GM12878 (cell line): ENCODE measurements around the gene TLX2.

Source experiments
- BACH1 ChIP-seq: fragments of 450-650 bp; IDR thresholded peaks from 2 replicates; pipeline ENCODE4 v1.6.1; 2017; ENCODE audit warnings: mild to moderate bottlenecking, borderline replicate concordance
- ETV6 ChIP-seq, 2 experiments: fragments of 450-650 bp in 1 of 2; IDR thresholded peaks in 1 of 2; conservative IDR thresholded peaks in 1 of 2; 2 replicates each; pipeline ENCODE4 v1.6.1; 2014; ENCODE audit warnings: antibody characterized with exemption in 1 of 2, borderline replicate concordance in 1 of 2, low read depth in 1 of 2, mild to moderate bottlenecking in 1 of 2, moderate library complexity in 1 of 2
- EZH2 ChIP-seq: IDR thresholded peaks from 2 replicates; pipeline ENCODE4 v1.6.1; 2012; ENCODE audit warnings: low read depth, mild to moderate bottlenecking, control low read depth, inconsistent platforms, low read length, borderline replicate concordance; ENCODE audit not compliant: control insufficient read depth
- FOXM1 ChIP-seq: IDR thresholded peaks from 2 replicates; pipeline ENCODE4 v1.6.1; 2012; ENCODE audit warnings: low read depth, mild to moderate bottlenecking, inconsistent platforms, low read length, moderate library complexity
- GABPA ChIP-seq: IDR thresholded peaks from 2 replicates; pipeline ENCODE4 v1.6.1; 2014; ENCODE audit warnings: antibody characterized with exemption, low read depth, mild to moderate bottlenecking, inconsistent platforms
- HCFC1 ChIP-seq: fragments of 150-350 bp; IDR thresholded peaks from 2 replicates; pipeline ENCODE4 v1.6.1; 2014; ENCODE audit warnings: low read length
- POLR2A ChIP-seq: IDR thresholded peaks from 2 replicates; pipeline ENCODE4 v1.6.1; 2011; ENCODE audit warnings: low read depth, mild to moderate bottlenecking, low read length
- SIN3A ChIP-seq: IDR thresholded peaks from 2 replicates; pipeline ENCODE4 v1.6.1; 2012; ENCODE audit warnings: low read depth, low read length, improper control_type of control experiment
- SIX5 ChIP-seq: IDR thresholded peaks from 2 replicates; pipeline ENCODE4 v1.6.1; 2011; ENCODE audit warnings: mild to moderate bottlenecking, low read depth, low read length, moderate library complexity; ENCODE audit not compliant: severe bottlenecking
- STAT3 ChIP-seq: IDR thresholded peaks from 2 replicates; pipeline ENCODE4 v1.6.1; 2011; ENCODE audit warnings: low read depth, low read length, improper control_type of control experiment
- TF ChIP-seq, protein P1 (sequence below), 3 experiments: IDR thresholded peaks in 2 of 3; conservative IDR thresholded peaks in 1 of 3; 2 replicates each; pipeline ENCODE4 v1.5.1; 2011; ENCODE audit warnings: low read depth in 3 of 3, low read length in 3 of 3, mild to moderate bottlenecking in 3 of 3, control low read depth in 2 of 3, moderate library complexity in 2 of 3, inconsistent platforms in 1 of 3, mixed read lengths in 1 of 3; ENCODE audit not compliant: control insufficient read depth in 2 of 3, insufficient read depth in 1 of 3; ENCODE audit errors: extremely low read depth in 1 of 3
- TF ChIP-seq, protein P2 (sequence below): IDR thresholded peaks from 2 replicates; pipeline ENCODE4 v1.6.1; 2011; ENCODE audit warnings: borderline replicate concordance, low read depth, mild to moderate bottlenecking, moderate library complexity, mixed read lengths, low read length; ENCODE audit not compliant: insufficient read depth; ENCODE audit errors: extremely low read length
- TF ChIP-seq, protein P3 (sequence below): IDR thresholded peaks from 2 replicates; pipeline ENCODE4 v1.6.1; 2011; ENCODE audit warnings: low read depth, mild to moderate bottlenecking, low read length, moderate library complexity, borderline replicate concordance; ENCODE audit errors: extremely low read depth

DNA sequence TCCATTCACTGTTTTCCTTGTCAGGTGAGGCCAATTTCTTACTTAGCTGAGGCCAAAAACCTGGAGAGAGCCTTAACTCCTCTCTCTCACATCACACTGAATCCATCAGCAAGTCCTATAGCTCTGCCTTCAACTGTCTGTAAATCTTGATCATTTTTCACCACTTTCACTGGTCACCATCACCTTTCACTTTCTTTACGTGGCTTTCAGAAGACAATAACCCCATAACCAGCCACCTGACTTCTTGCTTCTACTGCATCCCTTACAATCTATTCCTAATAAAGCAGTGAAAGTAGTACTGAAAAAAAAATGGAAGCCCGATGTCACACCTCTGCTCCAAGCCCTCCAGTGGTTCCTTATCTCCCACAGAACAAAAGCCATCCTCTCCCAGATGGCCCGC lies 31.8 kb downstream of the TLX2 start:
- TF ChIP-seq GABPA, result no peak
- TF ChIP-seq SIN3A, result no peak
- TF ChIP-seq, protein P1, sequence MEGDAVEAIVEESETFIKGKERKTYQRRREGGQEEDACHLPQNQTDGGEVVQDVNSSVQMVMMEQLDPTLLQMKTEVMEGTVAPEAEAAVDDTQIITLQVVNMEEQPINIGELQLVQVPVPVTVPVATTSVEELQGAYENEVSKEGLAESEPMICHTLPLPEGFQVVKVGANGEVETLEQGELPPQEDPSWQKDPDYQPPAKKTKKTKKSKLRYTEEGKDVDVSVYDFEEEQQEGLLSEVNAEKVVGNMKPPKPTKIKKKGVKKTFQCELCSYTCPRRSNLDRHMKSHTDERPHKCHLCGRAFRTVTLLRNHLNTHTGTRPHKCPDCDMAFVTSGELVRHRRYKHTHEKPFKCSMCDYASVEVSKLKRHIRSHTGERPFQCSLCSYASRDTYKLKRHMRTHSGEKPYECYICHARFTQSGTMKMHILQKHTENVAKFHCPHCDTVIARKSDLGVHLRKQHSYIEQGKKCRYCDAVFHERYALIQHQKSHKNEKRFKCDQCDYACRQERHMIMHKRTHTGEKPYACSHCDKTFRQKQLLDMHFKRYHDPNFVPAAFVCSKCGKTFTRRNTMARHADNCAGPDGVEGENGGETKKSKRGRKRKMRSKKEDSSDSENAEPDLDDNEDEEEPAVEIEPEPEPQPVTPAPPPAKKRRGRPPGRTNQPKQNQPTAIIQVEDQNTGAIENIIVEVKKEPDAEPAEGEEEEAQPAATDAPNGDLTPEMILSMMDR (IDR thresholded peaks at IDR 0.05 in 2 of 3, conservative IDR thresholded peaks at IDR 0.05 in 1 of 3; ENCODE audit: control insufficient read depth in 2 of 3, extremely low read depth in 1 of 3, insufficient read depth in 1 of 3, low read depth in 3 of 3, low read length in 3 of 3), result no peak
- TF ChIP-seq BACH1, result no peak
- TF ChIP-seq, protein P2, sequence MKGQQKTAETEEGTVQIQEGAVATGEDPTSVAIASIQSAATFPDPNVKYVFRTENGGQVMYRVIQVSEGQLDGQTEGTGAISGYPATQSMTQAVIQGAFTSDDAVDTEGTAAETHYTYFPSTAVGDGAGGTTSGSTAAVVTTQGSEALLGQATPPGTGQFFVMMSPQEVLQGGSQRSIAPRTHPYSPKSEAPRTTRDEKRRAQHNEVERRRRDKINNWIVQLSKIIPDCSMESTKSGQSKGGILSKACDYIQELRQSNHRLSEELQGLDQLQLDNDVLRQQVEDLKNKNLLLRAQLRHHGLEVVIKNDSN, result no peak
- TF ChIP-seq, protein P3, sequence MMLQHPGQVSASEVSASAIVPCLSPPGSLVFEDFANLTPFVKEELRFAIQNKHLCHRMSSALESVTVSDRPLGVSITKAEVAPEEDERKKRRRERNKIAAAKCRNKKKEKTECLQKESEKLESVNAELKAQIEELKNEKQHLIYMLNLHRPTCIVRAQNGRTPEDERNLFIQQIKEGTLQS, result no peak
- no peak for TF ChIP-seq SIX5
- TF ChIP-seq FOXM1, result no peak
- TF ChIP-seq ETV6 (conservative IDR thresholded peaks at IDR 0.05 in 1 of 2, IDR thresholded peaks at IDR 0.05 in 1 of 2; ENCODE audit: borderline replicate concordance in 1 of 2, low read depth in 1 of 2), result no peak
- no peak for TF ChIP-seq STAT3
- TF ChIP-seq EZH2, result no peak
- TF ChIP-seq POLR2A, result no peak
- no peak for TF ChIP-seq HCFC1
